Activated CD8-positive, alpha-beta memory T cell treated with anti-CD3 and anti-CD28 coated beads for 1 hour (primary cell): Measurements from ENCODE around the gene TXN2.
"Not testable (repeated sequence)": the region's sequence is repeated elsewhere in the genome, so short reads cannot be mapped to it uniquely, and the experiment has no call there.

ENCODE experiments used
- DNase-seq, 2 donors: peaks; one replicate each; pipeline ENCODE4 v3.0.0-alpha.2; 2020; ENCODE audit warnings: low read depth in 1 of 2; ENCODE audit errors: extremely low read depth in 1 of 2

TXN2 gene

DNA sequence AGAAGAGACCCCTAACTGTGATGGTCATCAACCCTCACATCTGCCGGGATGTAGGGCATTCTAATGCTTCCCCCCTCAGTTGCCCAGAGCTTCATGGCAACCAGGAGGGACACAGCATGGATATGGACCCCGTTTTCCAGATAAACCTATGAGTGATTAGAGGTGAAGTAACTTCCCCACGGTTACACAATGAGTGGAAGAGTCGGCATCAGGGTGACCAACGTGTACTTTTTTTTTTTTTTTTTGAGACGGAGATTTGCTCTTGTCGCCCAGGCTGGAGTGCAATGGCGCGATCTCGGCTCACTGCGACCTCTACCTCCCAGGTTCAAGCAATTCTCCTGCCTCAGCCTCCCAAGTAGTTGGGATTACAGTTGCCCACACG lies 25.0 kb downstream of the TXN2 start:
- no peak for DNase-seq

DNA sequence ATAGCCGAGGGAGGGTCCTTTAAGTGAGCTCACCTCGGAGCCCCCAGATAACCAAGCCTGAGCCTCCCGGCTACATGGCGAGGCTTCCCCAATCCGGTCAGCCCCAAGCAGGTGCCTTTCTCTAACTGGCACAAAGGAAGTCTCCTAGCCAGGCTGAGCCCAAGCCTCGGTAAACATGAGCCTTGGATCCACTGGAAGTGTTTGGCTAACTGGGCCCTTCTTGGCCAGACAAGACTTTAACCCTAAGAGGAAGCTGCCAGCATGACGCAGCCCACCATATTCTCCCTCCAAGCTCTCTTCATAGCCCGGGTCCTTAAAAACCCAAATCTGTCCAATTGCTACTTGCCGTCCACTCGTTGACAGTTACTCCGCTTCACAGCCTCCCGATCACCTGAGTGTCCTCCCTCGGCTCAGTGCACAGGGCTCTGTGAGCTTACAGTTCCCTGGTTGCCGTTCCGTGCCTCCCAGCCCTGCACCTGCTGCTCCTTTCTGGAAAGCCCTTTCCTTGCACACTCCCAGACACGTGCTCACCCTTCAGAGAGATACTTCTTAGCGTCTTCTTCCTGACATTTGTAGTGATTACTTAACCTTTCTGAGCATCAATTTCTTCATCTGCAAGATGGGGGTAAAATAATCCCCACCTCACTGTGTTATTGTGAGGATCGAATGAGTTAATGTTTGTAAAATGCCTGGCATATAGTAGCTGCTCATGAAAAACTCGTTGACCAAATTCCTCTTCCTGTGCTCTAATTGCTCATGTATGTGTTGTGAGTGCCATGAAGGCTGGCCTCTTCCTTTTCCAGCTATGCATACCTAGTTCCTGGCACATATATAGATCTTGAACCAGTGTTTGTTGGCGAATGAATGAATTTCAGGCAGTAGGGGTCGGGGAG lies 25.6 kb downstream of the TXN2 start:
- DNase-seq: no peak

- peak; percentile 94 to 95 for DNase-seq
Observed at GRCh38 chr22:36454916-36455570, 26.4 kb downstream of the TXN2 start.

DNA sequence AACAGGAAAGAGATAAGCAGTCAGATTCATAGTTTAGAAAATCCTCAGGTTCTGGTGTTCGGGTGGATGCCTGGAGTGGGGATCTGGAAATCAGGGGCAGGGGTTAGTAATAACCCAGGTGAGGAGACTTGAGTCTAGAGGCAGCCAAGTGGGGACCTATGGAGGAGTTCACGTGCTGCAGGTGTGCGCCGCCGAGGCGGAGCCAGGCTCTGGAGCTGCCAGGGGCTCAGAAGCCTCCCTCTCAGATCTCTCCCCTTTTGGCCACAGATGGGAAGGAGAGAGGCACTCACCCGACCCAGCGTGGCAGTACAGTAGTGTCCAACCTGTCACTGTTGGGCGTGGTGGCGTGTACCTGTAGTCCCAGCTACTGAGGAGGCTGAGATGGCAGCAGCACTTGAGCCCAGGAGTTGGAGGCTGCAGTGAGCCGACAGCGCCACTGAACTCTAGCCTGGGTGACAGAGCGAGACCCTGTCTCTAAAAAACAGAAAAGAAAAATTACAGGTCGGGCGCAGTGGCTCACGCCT lies 27.5 kb downstream of the TXN2 start:
- DNase-seq: no peak

DNA sequence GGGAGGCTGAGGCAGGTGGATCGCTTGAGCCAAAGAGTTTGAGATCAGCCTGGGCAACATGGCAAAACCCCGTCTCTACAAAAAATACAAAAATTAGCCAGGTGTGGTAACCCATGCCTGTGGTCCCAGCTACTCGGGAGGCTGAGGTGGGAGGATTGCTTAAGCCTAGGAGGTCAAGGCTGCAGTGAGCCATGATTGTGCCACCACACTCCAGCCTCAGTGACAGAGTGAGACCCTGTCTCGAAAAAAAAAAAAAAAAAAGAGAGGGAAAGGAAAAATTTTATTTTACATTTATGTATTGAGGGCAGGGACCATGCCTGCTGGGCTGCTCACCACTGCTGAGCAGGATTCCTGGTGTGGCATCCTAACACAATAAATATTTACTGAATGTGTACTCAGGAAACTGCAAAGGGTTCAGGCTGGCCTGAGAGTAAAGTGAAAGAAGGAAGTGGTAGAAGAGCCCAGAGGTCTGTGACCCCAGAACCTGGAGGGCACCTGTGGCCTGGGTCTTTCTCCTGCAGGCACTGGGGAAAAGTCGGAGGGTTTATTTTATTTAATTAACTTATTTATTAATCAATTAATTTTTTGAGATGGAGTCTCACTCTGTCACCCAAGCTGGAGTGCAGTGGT lies 28.3 kb downstream of the TXN2 start:
- not testable (repeated sequence) for DNase-seq

GRCh38 chr22:36452250-36452977 lies 29.0 kb downstream of the TXN2 start:
- DNase-seq: no peak

DNA sequence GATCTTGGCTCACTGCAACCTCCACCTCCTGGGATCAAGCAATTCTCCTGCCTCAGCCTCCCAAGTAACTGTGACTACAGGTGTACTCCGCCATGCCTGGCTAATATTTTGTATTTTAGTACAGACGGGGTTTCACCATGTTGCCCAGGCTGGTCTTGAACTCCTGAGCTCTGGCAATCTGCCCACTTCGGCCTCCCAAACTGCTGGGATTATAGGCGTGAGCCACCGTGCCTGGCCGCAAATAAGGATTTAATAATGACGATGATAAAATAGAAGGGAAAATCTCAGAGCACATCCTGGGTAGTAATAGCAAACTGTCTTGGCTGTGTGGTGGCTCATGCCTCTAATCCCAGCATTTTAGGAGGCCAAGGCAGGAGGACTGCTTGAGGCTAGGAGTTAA lies 30.5 kb downstream of the TXN2 start:
- DNase-seq: not testable (repeated sequence)

GRCh38 chr22:36449596-36450175 lies 31.8 kb downstream of the TXN2 start:
- DNase-seq: no peak

DNA sequence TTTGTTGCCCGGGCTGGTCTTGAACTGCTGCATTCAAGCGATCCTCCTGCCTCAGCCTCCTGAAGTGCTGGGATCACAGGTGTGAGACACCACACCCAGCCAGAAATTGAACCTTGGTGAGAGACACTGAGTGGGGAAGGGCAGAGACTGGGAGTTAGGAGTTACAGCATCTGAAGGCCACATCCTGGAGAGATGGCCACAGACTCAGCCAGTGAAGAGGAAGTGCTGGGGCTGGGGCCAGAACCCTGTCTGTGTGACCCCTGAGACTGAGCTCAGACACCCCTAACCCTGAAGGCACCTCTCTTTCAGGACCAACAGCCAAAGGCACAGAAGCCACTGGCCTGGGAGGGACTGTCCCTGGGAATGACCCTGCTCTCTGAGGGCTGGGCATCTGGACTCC lies 33.8 kb downstream of the TXN2 start:
- no peak for DNase-seq

- DNase-seq: no peak
Observed at GRCh38 chr22:36445158-36445668, 36.2 kb downstream of the TXN2 start.

GRCh38 chr22:36443198-36443770 lies 38.2 kb downstream of the TXN2 start:
- DNase-seq: no peak

- DNase-seq: no peak
Observed at GRCh38 chr22:36442506-36443197, 38.8 kb downstream of the TXN2 start.

DNA sequence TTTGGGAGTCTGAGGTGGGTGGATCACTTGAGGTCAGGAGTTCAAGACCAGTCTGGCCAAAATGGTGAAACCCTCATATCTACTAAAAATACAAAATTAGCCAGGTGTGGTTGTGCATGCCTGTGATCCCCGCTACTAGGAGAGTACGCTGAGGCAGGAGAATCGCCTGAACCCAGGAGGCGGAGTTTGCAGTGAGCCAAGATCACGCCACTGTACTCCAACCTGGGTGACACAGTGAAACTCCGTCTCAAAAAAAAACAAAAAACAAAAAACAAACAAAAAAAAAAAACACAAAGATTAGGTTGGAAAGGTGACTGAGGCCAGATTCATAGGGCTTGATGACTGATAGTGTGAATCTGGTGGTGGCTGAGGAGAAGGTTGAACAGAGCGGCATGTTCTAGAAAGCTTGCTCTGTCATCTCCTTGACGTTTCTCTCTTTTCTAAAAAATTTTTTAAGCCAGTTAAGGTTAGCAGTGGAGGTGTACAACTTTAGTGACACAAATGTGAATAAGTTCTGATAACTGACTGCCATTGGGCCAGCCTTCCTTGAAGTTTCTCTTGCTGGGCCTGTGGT lies 40.9 kb downstream of the TXN2 start:
- DNase-seq: no peak

GRCh38 chr22:36439481-36440271 lies 41.8 kb downstream of the TXN2 start:
- no peak for DNase-seq

- DNase-seq: peak; percentile 35 to 61
Observed at GRCh38 chr22:36435516-36436415, 45.7 kb downstream of the TXN2 start.

- no peak for DNase-seq
Observed at GRCh38 chr22:36433318-36434231, 47.9 kb downstream of the TXN2 start.
